ENCODE results near the gene CPED1. TPM values are rescaled to one million over a fixed set of nuclear protein-coding genes. Genes with fewer than 3 reads are reported as not detected.
A peak's percentile ranks its signal among the peaks of the same experiment; 100 is the strongest.

Gene CPED1
- total RNA-seq, 1 donor from 2014 or later: 0.09 TPM

DNA sequence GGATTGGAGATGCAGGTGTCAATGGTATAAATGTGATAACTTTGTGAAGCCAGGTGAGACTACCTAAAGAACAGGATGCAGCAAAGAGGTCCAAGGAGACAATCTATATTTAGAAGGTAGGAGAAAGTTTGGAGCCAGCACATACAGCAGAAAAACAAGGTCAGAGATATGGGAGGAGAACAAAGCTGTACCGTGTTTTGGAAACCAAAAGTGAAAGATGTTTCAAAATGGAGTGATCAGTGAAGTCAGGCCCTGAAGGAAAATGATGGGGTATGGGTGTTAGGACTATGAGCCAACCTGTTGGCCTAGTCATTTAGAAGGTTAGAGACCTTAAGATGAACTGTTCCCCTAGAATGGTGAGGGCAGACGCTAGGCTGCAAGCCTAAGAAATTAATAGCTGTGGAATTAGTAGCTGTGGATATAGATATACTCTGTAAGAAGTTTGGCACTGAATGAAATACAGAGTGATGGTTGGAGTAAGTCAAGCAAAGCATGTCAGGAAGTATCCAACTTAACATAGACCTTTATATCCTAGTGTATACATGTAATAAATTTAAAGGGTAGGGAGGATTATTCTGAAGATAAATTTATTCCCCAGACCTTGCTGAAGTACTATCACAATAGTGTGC is 190.5 kb downstream of the CPED1 start:
- Mint-ChIP-seq H3K4me1 (peaks cover 77% of the 10 kb centered on the region), H3K9me3 (peaks cover 3% of the 10 kb centered on the region), H3K27me3 (no peaks in the 10 kb centered on the region), H3K4me3 (peak overlapping the region; percentile 65), H3K27ac (peak overlapping the region; percentile 91), H3K36me3 (ENCODE audit: low read depth) (peaks cover 19% of the 10 kb centered on the region)
- ATAC-seq (ENCODE audit: low read depth): peak; percentile 33
- DNase-seq: no peak
- ChIA-PET CTCF (interaction anchor here (1.3 kb wide), 1 partner anchor 151 kb away, joined by 5 read pairs; no protein-coding TSS in a partner anchor), POLR2A (interaction anchor here (0.6 to 1.2 kb wide), 5 partner anchors 124 to 228 kb away, joined by 3 to 5 read pairs (median 3); partner anchors contain the start of gene ING3)
- intact Hi-C loops (cut with micrococcal nuclease): no loop called here
- TF ChIP-seq, protein P1, sequence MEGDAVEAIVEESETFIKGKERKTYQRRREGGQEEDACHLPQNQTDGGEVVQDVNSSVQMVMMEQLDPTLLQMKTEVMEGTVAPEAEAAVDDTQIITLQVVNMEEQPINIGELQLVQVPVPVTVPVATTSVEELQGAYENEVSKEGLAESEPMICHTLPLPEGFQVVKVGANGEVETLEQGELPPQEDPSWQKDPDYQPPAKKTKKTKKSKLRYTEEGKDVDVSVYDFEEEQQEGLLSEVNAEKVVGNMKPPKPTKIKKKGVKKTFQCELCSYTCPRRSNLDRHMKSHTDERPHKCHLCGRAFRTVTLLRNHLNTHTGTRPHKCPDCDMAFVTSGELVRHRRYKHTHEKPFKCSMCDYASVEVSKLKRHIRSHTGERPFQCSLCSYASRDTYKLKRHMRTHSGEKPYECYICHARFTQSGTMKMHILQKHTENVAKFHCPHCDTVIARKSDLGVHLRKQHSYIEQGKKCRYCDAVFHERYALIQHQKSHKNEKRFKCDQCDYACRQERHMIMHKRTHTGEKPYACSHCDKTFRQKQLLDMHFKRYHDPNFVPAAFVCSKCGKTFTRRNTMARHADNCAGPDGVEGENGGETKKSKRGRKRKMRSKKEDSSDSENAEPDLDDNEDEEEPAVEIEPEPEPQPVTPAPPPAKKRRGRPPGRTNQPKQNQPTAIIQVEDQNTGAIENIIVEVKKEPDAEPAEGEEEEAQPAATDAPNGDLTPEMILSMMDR (IDR thresholded peaks at IDR 0.05): no peak

DNA sequence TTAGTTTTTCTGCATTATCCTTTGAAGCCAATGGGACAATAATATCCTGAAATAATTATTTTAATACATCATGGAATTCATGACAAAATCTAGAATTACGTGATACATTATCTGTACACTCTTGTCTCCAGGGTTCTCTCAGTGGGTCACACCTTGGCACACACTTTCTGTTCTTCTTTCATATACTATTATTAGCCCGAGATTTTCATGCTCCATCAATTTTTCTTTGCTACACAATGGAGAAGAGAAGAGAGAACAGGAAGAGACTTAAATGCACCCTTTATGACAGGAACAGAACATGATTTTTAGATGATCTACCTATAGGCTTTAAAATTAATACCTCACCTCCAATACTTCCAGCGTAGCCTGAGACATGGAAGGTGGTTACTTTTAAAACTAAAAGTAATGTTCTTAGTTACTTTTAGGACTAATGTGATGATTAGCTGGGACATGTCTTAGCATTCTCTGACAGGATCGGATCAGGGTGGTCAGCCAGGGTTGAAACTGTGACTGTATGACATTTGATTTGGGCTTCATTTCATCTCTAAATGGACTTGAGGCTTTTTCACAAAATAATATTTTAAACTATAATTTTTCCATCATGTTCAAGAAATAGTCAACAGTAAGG is 192.0 kb downstream of the CPED1 start:
- Mint-ChIP-seq H3K9me3 (no peaks in the 10 kb centered on the region), H3K27ac (peak overlapping the region; percentile 91), H3K27me3 (no peaks in the 10 kb centered on the region), H3K4me3 (peak overlapping the region; percentile 29), H3K36me3 (ENCODE audit: low read depth) (peaks cover 18% of the 10 kb centered on the region), H3K4me1 (peaks cover 83% of the 10 kb centered on the region)
- intact Hi-C loops (cut with micrococcal nuclease): loop anchor here (1.0 to 5.0 kb wide), 12 partner anchors 12 to 262 kb away; partner anchors contain the start of genes FAM3C and ING3
- TF ChIP-seq, protein P1 (IDR thresholded peaks at IDR 0.05): no peak
- POLR2A ChIA-PET: interaction anchor here (0.5 to 1.6 kb wide), 4 partner anchors 13 to 98 kb away, joined by 3 to 5 read pairs (median 4); no protein-coding TSS in a partner anchor
- no peak for DNase-seq
- CTCF ChIA-PET: no interaction called here
- peak; percentile 89 for ATAC-seq (ENCODE audit: low read depth)

DNA sequence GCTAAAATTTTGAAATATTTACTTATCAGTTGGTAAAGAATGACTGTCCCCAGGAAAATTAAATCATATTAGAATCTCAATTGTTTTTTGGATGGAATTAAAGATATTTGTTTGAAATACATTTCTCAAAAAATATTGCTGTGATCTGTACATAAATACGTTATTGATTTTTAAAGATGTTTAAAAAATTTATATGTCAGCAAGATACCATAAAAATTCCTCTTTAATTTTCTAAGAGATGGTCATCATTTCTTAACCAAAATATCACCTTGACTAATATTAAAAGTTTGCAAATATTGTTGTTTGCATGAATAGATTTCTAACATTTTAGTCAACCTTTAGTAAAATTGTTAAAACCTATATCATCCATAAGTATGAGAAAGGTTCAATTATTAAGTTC is 192.8 kb downstream of the CPED1 start:
- CTCF ChIA-PET: no interaction called here
- intact Hi-C loops (cut with micrococcal nuclease): loop anchor here (2.0 to 5.0 kb wide), 3 partner anchors 97 to 261 kb away; partner anchors contain the start of gene FAM3C
- Mint-ChIP-seq H3K36me3 (ENCODE audit: low read depth) (peaks cover 17% of the 10 kb centered on the region), H3K4me3 (no peak overlapping the region), H3K27me3 (no peaks in the 10 kb centered on the region), H3K9me3 (no peaks in the 10 kb centered on the region), H3K4me1 (peaks cover 84% of the 10 kb centered on the region), H3K27ac (peak overlapping the region; percentile 91)
- no peak for DNase-seq
- POLR2A ChIA-PET: interaction anchor here (0.5 to 1.6 kb wide), 5 partner anchors 14 to 97 kb away, joined by 4 to 9 read pairs (median 5); no protein-coding TSS in a partner anchor
- no peak for ATAC-seq (ENCODE audit: low read depth)
- TF ChIP-seq, protein P1 (IDR thresholded peaks at IDR 0.05): no peak

DNA sequence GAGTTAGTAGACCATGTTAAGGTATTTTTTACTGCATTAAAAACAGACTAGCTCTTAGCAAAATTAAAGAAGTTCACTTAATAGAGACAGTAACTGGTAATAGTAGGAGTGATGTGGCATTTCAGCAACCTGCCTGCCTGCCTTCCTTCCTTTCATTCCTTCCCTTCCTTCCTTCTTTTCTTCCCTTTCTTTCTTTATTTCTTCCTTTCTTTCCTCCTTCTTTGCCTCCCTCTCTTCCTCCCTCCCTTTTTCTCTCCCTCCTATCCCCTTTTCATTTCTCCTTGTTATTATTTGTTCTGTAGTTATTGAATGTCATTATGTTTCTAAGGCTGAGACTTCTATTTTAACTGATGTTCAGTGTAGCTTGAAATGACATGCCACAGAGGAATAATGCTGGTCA is 193.8 kb downstream of the CPED1 start:
- Mint-ChIP-seq H3K9me3 (no peaks in the 10 kb centered on the region), H3K4me3 (peak overlapping the region; percentile 49), H3K27ac (peak overlapping the region; percentile 91), H3K36me3 (ENCODE audit: low read depth) (peaks cover 16% of the 10 kb centered on the region), H3K4me1 (peaks cover 84% of the 10 kb centered on the region), H3K27me3 (no peaks in the 10 kb centered on the region)
- ChIA-PET POLR2A (interaction anchor here (0.9 to 1.4 kb wide), 5 partner anchors 14 to 207 kb away, joined by 3 to 9 read pairs (median 4); no protein-coding TSS in a partner anchor), CTCF (interaction anchor here (1.1 kb wide), 2 partner anchors 15 to 147 kb away, joined by 3 to 4 read pairs; no protein-coding TSS in a partner anchor)
- no peak for DNase-seq
- TF ChIP-seq, protein P1 (IDR thresholded peaks at IDR 0.05): no peak
- intact Hi-C loops (cut with micrococcal nuclease): loop anchor here (5.0 kb wide), 2 partner anchors 215 to 260 kb away; partner anchors contain the start of gene FAM3C
- ATAC-seq (ENCODE audit: low read depth): no peak
